Measurements from ENCODE around the gene HECW1. TPM values are rescaled to one million over a fixed set of nuclear protein-coding genes. Genes with fewer than 3 reads are reported as not detected.

The HECW1 gene
- total and polyA plus RNA-seq, 10 of the 15 experiments (the other 5 are each of a cell fraction or from before 2014, with no cell fraction given): under 0.01 to 0.31 (median 0.04) TPM; not detected in 3

- ChIA-PET POLR2A (interaction anchor here (0.7 kb wide), 1 partner anchor 434 kb away, joined by 3 read pairs; no protein-coding TSS in a partner anchor), RAD21 (ENCODE audit: unreplicated experiment) (no interaction called here), CTCF (interaction anchor here (0.9 kb wide), 1 partner anchor 472 kb away, joined by 3 read pairs; no protein-coding TSS in a partner anchor), SMC1A (ENCODE audit: uncharacterized antibody, unreplicated experiment) (interaction anchor here (0.7 kb wide), 1 partner anchor 769 kb away, joined by 3 read pairs; no protein-coding TSS in a partner anchor)
- no peaks in the 10 kb centered on the region for H4K20me1 ChIP-seq (ENCODE audit: control insufficient read depth, insufficient read depth)
- WGBS (ENCODE audit: insufficient coverage, insufficient replicate concordance, low lambda C conversion rate, missing lambda C conversion rate): 0% methylated on average over 2 of the region's 2 CpGs
- in situ Hi-C loops (cut with MboI) (no loop called here), intact Hi-C loops (cut with micrococcal nuclease; ENCODE audit: unreplicated experiment) (no loop called here)
- no peak for DNase-seq (ENCODE audit: low read depth, low spot score)
- H3K36me3 ChIP-seq (ENCODE audit: control insufficient read depth in 2 of 2, insufficient read depth in 2 of 2, low read length in 1 of 2): no peaks in the 10 kb centered on the region
- H2AFZ ChIP-seq (ENCODE audit: control insufficient read depth, low read depth, low read length): no peak overlapping the region
- ATAC-seq: peak; percentile 16; the same call in 1 of the 3 replicates
- no peak overlapping the region for H3K27ac ChIP-seq (ENCODE audit: control insufficient read depth, insufficient read depth)
- H3K4me1 ChIP-seq (ENCODE audit: control insufficient read depth, insufficient read depth, low read length): no peaks in the 10 kb centered on the region
- H3K27me3 ChIP-seq (replicated peaks in 1 of 2; ENCODE audit: control insufficient read depth in 2 of 2, insufficient read depth in 2 of 2, low read length in 1 of 2): no peaks in the 10 kb centered on the region
- FAIRE-seq: no peak
- no TSS peak for BruUV-seq (replicated peaks)
- no peaks in the 10 kb centered on the region for H3K79me2 ChIP-seq (ENCODE audit: control insufficient read depth, insufficient read depth, low read length)
- TF ChIP-seq YY1 (IDR thresholded peaks at IDR 0.05; ENCODE audit: low read depth, low read length) (no peak), RUNX3 (IDR thresholded peaks at IDR 0.05; ENCODE audit: low read length) (no peak), SMAD1 (IDR thresholded peaks at IDR 0.05; ENCODE audit: low read depth, partially characterized antibody) (peak; percentile 20)
- H3K4me3 ChIP-seq: no peak overlapping the region
- no peak overlapping the region for H3K4me2 ChIP-seq (ENCODE audit: control insufficient read depth, insufficient read depth)
- no peak overlapping the region for H3K9ac ChIP-seq (ENCODE audit: control insufficient read depth, insufficient read depth, low read length)
- H3K9me3 ChIP-seq (replicated peaks; ENCODE audit: control insufficient read depth, insufficient read depth, low read length): no peaks in the 10 kb centered on the region
These were observed 250.2 kb downstream of the HECW1 start for GRCh38 chr7:43362652-43363034.

- no peak overlapping the region for H3K9ac ChIP-seq (ENCODE audit: control insufficient read depth, insufficient read depth, low read length)
- H3K9me3 ChIP-seq (replicated peaks; ENCODE audit: control insufficient read depth, insufficient read depth, low read length): no peaks in the 10 kb centered on the region
- DNase-seq (ENCODE audit: low read depth, low spot score) (no peak), FAIRE-seq (no peak), ATAC-seq (peak; percentile 61)
- H3K27me3 ChIP-seq (replicated peaks in 1 of 2; ENCODE audit: control insufficient read depth in 2 of 2, insufficient read depth in 2 of 2, low read length in 1 of 2): no peaks in the 10 kb centered on the region
- no peaks in the 10 kb centered on the region for H4K20me1 ChIP-seq (ENCODE audit: control insufficient read depth, insufficient read depth)
- no peaks in the 10 kb centered on the region for H3K79me2 ChIP-seq (ENCODE audit: control insufficient read depth, insufficient read depth, low read length)
- no peak overlapping the region for H2AFZ ChIP-seq (ENCODE audit: control insufficient read depth, low read depth, low read length)
- no peak overlapping the region for H3K4me3 ChIP-seq
- WGBS (ENCODE audit: insufficient coverage, insufficient replicate concordance, low lambda C conversion rate, missing lambda C conversion rate): 40% methylated on average over 6 of the region's 6 CpGs
- no peaks in the 10 kb centered on the region for H3K36me3 ChIP-seq (ENCODE audit: control insufficient read depth in 2 of 2, insufficient read depth in 2 of 2, low read length in 1 of 2)
- H3K27ac ChIP-seq (ENCODE audit: control insufficient read depth, insufficient read depth): no peak overlapping the region
- no peak overlapping the region for H3K4me2 ChIP-seq (ENCODE audit: control insufficient read depth, insufficient read depth)
- SMC1A ChIA-PET (ENCODE audit: uncharacterized antibody, unreplicated experiment): interaction anchor here (0.6 kb wide), 1 partner anchor 256 kb away, joined by 3 read pairs; no protein-coding TSS in a partner anchor
- RAD21 ChIA-PET (ENCODE audit: unreplicated experiment): no interaction called here
- no TSS peak for BruUV-seq (replicated peaks)
- POLR2A ChIA-PET: no interaction called here
- TF ChIP-seq ZZZ3 (IDR thresholded peaks at IDR 0.05; ENCODE audit: control insufficient read depth, insufficient read length, low read depth) (no peak), HCFC1 (IDR thresholded peaks at IDR 0.05; ENCODE audit: low read length) (no peak), CREB1 (IDR thresholded peaks at IDR 0.05; ENCODE audit: low read depth) (0 out of 2 replicates have a peak, but pooled peaks have one; percentile 17), SPI1 (IDR thresholded peaks at IDR 0.05; ENCODE audit: borderline replicate concordance, insufficient read depth, low read depth, low read length) (peak; percentile 52; the same call in 1 of the 2 replicates), BHLHE40 (IDR thresholded peaks at IDR 0.05; ENCODE audit: borderline replicate concordance in 1 of 2, low read depth in 2 of 2, low read length in 1 of 2) (peak in 1 of 2 experiments; percentile 40; a peak in 1 of 4 replicates)
- CTCF ChIA-PET: interaction anchor here (0.6 to 0.9 kb wide), 3 partner anchors 12 to 471 kb away, joined by 3 read pairs; no protein-coding TSS in a partner anchor
- intact Hi-C loops (cut with micrococcal nuclease; ENCODE audit: unreplicated experiment): no loop called here
- in situ Hi-C loops (cut with MboI): no loop called here
- no peaks in the 10 kb centered on the region for H3K4me1 ChIP-seq (ENCODE audit: control insufficient read depth, insufficient read depth, low read length)
These were observed 250.8 kb downstream of the HECW1 start for GRCh38 chr7:43363035-43363791.

Data from GM12878 (cell line).